GM19467 (cell line): ENCODE results near the gene OSBPL8.
A peak's percentile ranks its signal among the peaks of the same experiment; 100 is the strongest.

Source experiments
- ATAC-seq: cut with Tn5 transposase; IDR thresholded peaks from one replicate; pipeline ENCODE4 v1.9.1; 2021; ENCODE audit warnings: mild to moderate bottlenecking, moderate library complexity; ENCODE audit not compliant: unreplicated experiment

Gene OSBPL8

GRCh38 chr12:76558684-76559399 lies 729 bp downstream of the OSBPL8 start:
- peak; percentile 50 for ATAC-seq

- no peak for ATAC-seq
Observed at GRCh38 chr12:76556368-76556767, 3.2 kb downstream of the OSBPL8 start.

DNA sequence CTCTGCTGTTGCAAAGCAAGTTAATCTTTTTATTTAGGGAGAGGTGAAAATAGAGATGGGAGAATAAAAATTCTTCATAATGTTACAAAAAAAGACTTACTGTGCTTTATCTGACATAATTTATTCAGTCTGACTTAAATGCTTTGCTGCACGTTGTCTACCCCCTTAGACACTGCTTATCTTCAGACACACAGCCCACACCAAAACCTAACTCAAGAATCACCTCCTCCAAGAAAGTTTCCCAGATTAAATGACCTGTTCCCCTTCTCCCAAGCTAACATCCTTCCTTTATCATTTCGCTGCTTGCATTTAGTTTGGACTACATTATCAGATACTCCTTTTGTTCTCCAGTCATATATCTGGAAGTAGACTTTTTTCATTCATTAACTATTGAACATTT lies 3.8 kb downstream of the OSBPL8 start:
- ATAC-seq = no peak

- no peak for ATAC-seq
Observed at GRCh38 chr12:76555231-76555767, 4.3 kb downstream of the OSBPL8 start.

GRCh38 chr12:76554405-76555230 lies 5.0 kb downstream of the OSBPL8 start:
- ATAC-seq = no peak

DNA sequence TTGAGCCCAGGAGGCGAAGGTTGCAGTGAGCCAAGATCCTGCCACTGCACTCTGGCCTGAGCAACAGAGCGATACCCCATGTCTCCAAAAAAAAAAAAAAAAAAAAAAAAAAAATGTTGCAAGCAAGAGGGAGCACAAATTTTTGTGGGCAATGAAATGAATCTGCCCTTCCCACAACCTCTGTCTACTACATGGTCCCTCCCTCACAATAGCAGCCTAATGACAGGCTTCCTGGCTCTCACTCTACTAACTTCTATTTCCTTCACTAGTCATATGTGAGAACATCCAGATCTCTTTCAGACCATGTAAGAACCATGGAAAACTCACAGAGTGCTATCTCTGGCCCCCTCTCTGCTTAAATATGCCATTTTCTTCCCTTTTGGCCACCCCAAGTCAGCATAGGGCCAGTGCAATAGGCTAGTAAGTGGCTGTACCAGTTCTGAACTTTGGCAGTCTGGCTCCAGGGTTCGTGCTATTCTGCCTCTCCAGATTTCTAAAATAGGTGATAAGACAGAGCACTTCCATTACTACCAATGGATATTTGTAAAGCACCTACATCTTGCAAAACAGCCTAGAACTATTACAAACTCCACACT lies 7.1 kb downstream of the OSBPL8 start:
- ATAC-seq = no peak

GRCh38 chr12:76551482-76551888 lies 8.1 kb downstream of the OSBPL8 start:
- no peak for ATAC-seq

- no peak for ATAC-seq
Observed at GRCh38 chr12:76549131-76549530, 10.4 kb downstream of the OSBPL8 start.

DNA sequence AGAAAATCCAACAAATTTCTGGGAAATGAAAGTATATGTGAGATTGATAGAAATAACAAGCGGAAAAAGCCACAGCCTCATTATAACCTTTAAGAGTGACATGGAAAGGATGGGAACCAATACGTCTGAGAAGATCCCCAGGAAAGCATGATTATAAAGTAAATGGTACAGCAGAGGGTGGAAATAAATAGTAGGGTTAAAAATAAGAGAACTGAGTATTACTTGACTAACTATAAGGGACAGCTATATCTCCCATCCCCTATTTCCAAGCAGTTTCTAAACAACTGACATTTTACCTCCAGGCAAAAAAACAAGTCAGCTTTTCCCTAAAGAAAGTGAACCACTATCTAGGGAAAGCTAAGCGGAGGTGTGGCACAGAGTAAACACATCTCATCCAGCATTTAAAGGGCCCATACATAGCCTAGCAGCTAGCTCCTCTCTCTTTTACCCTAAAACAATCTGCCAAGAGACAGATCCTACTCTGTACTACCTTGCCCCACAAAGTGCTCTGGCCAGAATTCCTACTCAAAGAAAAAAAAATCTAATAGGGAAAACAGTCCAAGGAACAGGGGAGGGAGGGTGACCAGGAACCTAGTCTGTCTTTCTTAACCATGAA lies 11.2 kb downstream of the OSBPL8 start:
- ATAC-seq = no peak

DNA sequence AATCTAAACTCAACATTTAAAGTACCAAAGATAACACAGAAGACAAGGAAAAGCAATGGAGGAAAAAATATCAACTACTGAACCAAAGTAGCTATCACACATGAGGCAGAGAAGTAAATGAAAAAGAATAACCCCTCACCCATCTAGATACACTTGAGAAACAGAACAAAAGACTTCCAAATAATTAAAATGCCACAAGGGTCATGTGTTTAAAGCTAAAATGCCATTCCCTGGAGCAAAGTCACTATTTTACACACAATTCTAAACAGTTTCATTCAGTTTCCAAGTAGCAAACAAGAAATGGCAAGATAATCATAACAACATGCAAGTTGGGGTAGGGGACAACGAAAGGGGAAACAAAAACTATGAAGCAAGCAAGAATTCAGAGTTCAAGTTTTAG lies 12.0 kb downstream of the OSBPL8 start:
- no peak for ATAC-seq

- no peak for ATAC-seq
Observed at GRCh38 chr12:76546889-76547288, 12.7 kb downstream of the OSBPL8 start.

- no peak for ATAC-seq
Observed at GRCh38 chr12:76545486-76545885, 14.1 kb downstream of the OSBPL8 start.

DNA sequence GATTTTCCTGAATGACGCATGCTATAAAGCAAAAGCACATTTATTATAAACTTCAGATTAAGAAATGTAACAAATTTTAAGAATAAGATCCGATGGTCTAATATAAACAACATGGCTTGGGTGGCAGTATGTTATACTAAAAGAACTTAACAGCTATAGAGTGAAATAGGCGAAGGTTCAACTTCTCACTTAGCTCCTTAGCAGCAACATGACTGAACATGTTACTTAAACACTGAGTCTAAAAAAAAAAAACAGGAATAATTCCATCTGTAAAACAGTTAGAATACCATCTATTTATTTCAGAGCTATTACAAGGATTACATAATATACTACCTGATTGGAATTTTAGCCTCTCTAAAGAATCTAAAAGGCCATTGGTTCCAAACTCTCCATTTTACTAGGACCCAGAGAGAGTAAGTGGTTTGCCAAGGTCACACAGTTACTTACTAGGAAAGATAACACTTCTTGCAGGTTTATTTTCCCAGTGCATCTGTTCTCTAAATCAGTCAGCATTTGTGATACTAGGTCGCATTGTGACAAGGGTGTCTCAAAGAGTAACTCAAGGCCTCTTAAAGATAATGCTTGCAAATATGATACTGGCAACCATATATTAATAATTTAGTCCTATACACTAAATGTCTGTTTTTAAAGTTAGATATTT lies 14.8 kb downstream of the OSBPL8 start:
- no peak for ATAC-seq

- no peak for ATAC-seq
Observed at GRCh38 chr12:76543813-76544347, 15.7 kb downstream of the OSBPL8 start.

GRCh38 chr12:76542908-76543307 lies 16.7 kb downstream of the OSBPL8 start:
- no peak for ATAC-seq

- no peak for ATAC-seq
Observed at GRCh38 chr12:76539727-76540126, 19.8 kb downstream of the OSBPL8 start.

GRCh38 chr12:76537923-76538322 lies 21.6 kb downstream of the OSBPL8 start:
- no peak for ATAC-seq

GRCh38 chr12:76536546-76536945 lies 23.0 kb downstream of the OSBPL8 start:
- ATAC-seq = no peak

- no peak for ATAC-seq
Observed at GRCh38 chr12:76535170-76535569, 24.4 kb downstream of the OSBPL8 start.

- ATAC-seq = no peak
Observed at GRCh38 chr12:76533331-76533730, 26.2 kb downstream of the OSBPL8 start.
